HepG2 (cell line): Measurements from ENCODE around the gene RARG. TPM values are rescaled to one million over a fixed set of nuclear protein-coding genes. Genes with fewer than 3 reads are reported as not detected.

Experiments
- AKAP8 ChIP-seq: sonication (generic); formaldehyde crosslinking; IDR thresholded peaks from 2 replicates; pipeline ENCODE4 v1.5.1; 2020; ENCODE audit warnings: mild to moderate bottlenecking, missing genetic modification reagents
- ARNT ChIP-seq: fragments of 450-650 bp; IDR thresholded peaks from 2 replicates; pipeline ENCODE4 v1.6.1; 2017
- CSRNP2 ChIP-seq: sonication (generic); formaldehyde crosslinking; conservative IDR thresholded peaks from 2 replicates; pipeline ENCODE4 v1.8.0; 2022; ENCODE audit warnings: low read depth, missing genetic modification reagents
- E2F1 ChIP-seq: sonication (generic); formaldehyde crosslinking; IDR thresholded peaks from 2 replicates; pipeline ENCODE4 v1.5.0; 2020; ENCODE audit warnings: missing genetic modification reagents
- HDAC6 ChIP-seq: fragments of 200-600 bp; sonication (generic); IDR thresholded peaks from 2 replicates; pipeline ENCODE4 v1.7.0; 2017; ENCODE audit warnings: mild to moderate bottlenecking, antibody characterized with exemption, low read length, low read depth
- ISL2 ChIP-seq: sonication (generic); formaldehyde crosslinking; IDR thresholded peaks from 2 replicates; pipeline ENCODE4 v1.5.0; 2020; ENCODE audit warnings: missing genetic modification reagents
- KLF12 ChIP-seq: sonication (generic); formaldehyde crosslinking; IDR thresholded peaks from 2 replicates; pipeline ENCODE4 v1.4.0; 2020; ENCODE audit warnings: missing genetic modification reagents, borderline replicate concordance
- KLF9 ChIP-seq: IDR thresholded peaks from 2 replicates; pipeline ENCODE4 v1.6.1; 2016; ENCODE audit warnings: low read depth
- NFYC ChIP-seq: IDR thresholded peaks from 2 replicates; pipeline ENCODE4 v1.6.1; 2016; ENCODE audit warnings: missing genetic modification reagents, missing compliant biosample characterization
- RARG ChIP-seq: sonication (generic); formaldehyde crosslinking; IDR thresholded peaks from 2 replicates; pipeline ENCODE4 v1.4.0; 2020; ENCODE audit warnings: low read depth, mild to moderate bottlenecking, missing genetic modification reagents
- RFXAP ChIP-seq: sonication (generic); formaldehyde crosslinking; IDR thresholded peaks from 2 replicates; pipeline ENCODE4 v1.4.0; 2020; ENCODE audit warnings: missing genetic modification reagents, borderline replicate concordance
- SNAI1 ChIP-seq: sonication (generic); formaldehyde crosslinking; IDR thresholded peaks from 2 replicates; pipeline ENCODE4 v1.5.0; 2020; ENCODE audit warnings: mild to moderate bottlenecking, missing genetic modification reagents, borderline replicate concordance
- TCF7L2 ChIP-seq: IDR thresholded peaks from 2 replicates; pipeline ENCODE4 v1.6.1; 2011; ENCODE audit warnings: mild to moderate bottlenecking, low read depth, low read length, moderate library complexity
- THAP9 ChIP-seq: sonication (generic); formaldehyde crosslinking; IDR thresholded peaks from 2 replicates; pipeline ENCODE4; 2020; ENCODE audit warnings: missing genetic modification reagents, mild to moderate bottlenecking, borderline replicate concordance
- USF2 ChIP-seq, 2 experiments: sonication (generic) in 1 of 2; formaldehyde crosslinking in 1 of 2; IDR thresholded peaks; 2 replicates each; pipeline versions ENCODE4 v1.5.1 to v1.6.1; 2011 to 2020; ENCODE audit warnings: borderline replicate concordance in 1 of 2, low read depth in 1 of 2, low read length in 1 of 2, mild to moderate bottlenecking in 1 of 2, missing genetic modification reagents in 1 of 2, moderate library complexity in 1 of 2
- ZFP36L1 ChIP-seq: sonication (generic); formaldehyde crosslinking; IDR thresholded peaks from 2 replicates; pipeline ENCODE4 v1.8.0; 2022; ENCODE audit warnings: mild to moderate bottlenecking, missing genetic modification reagents, moderate library complexity
- ZNF335 ChIP-seq: sonication (generic); formaldehyde crosslinking; IDR thresholded peaks from 2 replicates; pipeline ENCODE4 v1.4.0; 2020; ENCODE audit warnings: missing genetic modification reagents
- ZNF432 ChIP-seq: sonication (generic); formaldehyde crosslinking; IDR thresholded peaks from 2 replicates; pipeline ENCODE4 v1.5.0; 2020; ENCODE audit warnings: missing genetic modification reagents, mild to moderate bottlenecking, borderline replicate concordance
- ZNF549 ChIP-seq: sonication (generic); formaldehyde crosslinking; IDR thresholded peaks from 2 replicates; pipeline ENCODE4 v1.5.0; 2020; ENCODE audit warnings: missing genetic modification reagents
- ZNF562 ChIP-seq: sonication (generic); formaldehyde crosslinking; IDR thresholded peaks from 2 replicates; pipeline ENCODE4 v1.8.0; 2022; ENCODE audit warnings: missing genetic modification reagents, borderline replicate concordance
- ZNF598 ChIP-seq: sonication (generic); formaldehyde crosslinking; IDR thresholded peaks from 2 replicates; pipeline ENCODE4 v1.5.1; 2020; ENCODE audit warnings: mild to moderate bottlenecking, missing genetic modification reagents, borderline replicate concordance
- ZNF816 ChIP-seq: sonication (generic); formaldehyde crosslinking; IDR thresholded peaks from 2 replicates; pipeline ENCODE4 v1.8.0; 2022; ENCODE audit warnings: missing genetic modification reagents, mild to moderate bottlenecking, borderline replicate concordance
- polyA plus RNA-seq, 8 experiments: library from polyadenylated mRNA; depleted of rRNA in 3 of 8; stranded (reverse) in 7 of 8; unstranded in 1 of 8; fragments of >200 nt; fragmentation: Illumina TruSeq in 4 of 8; extraction: Trizol in 4 of 8; gene quantifications; 2 replicates each; pipeline versions ENCODE4 v1.2.1 to v1.2.3, GENCODE V29; 2011 to 2016; ENCODE audit warnings: low read depth in 4 of 8, missing spikeins in 1 of 8, mixed read lengths in 1 of 8; ENCODE audit not compliant: insufficient read depth in 1 of 8
- total RNA-seq, 5 experiments: library from RNA; depleted of rRNA; stranded (reverse); fragments of >200 nt; fragmentation: Illumina TruSeq; extraction: Trizol; gene quantifications; 2 replicates each; pipeline ENCODE4 v1.2.3, GENCODE V29; 2016; ENCODE audit warnings: low read depth in 1 of 5

RARG gene
- total and polyA plus RNA-seq, 2 of the 13 experiments (the other 11 are each of a cell fraction or from before 2014, with no cell fraction given), result 0.77 to 1.5 TPM

GRCh38 chr12:53221203-53222080 lies 10.6 kb downstream of the RARG start (continued):
- no peak for TF ChIP-seq ZNF549 (CRISPR knock-in tag)
- no peak for TF ChIP-seq ZFP36L1 (CRISPR knock-in tag)
- no peak for TF ChIP-seq ARNT
- TF ChIP-seq RFXAP (CRISPR knock-in tag), result no peak
- no peak for TF ChIP-seq USF2 (IDR thresholded peaks at IDR 0.05; ENCODE audit: low read depth, low read length)
- no peak for TF ChIP-seq USF2 (CRISPR knock-in tag; IDR thresholded peaks at IDR 0.05; ENCODE audit: borderline replicate concordance)
- TF ChIP-seq ZNF598 (CRISPR knock-in tag), result peak; percentile 48; the same call in 1 of the 2 replicates
- no peak for TF ChIP-seq TCF7L2
- no peak for TF ChIP-seq ZNF562 (CRISPR knock-in tag)
- TF ChIP-seq ISL2 (CRISPR knock-in tag), result 0 out of 2 replicates have a peak, but pooled peaks have one; percentile 25
- TF ChIP-seq SNAI1 (CRISPR knock-in tag), result no peak
- TF ChIP-seq CSRNP2 (CRISPR knock-in tag), result no peak
- TF ChIP-seq ZNF335, result no peak
- TF ChIP-seq RARG (CRISPR knock-in tag), result no peak
- no peak for TF ChIP-seq HDAC6
- no peak for TF ChIP-seq ZNF432
- TF ChIP-seq THAP9 (CRISPR knock-in tag), result no peak; the same call in 1 of the 2 replicates
- TF ChIP-seq NFYC (CRISPR knock-in tag), result no peak
- peak; percentile 50; the same call in 1 of the 2 replicates for TF ChIP-seq E2F1
- TF ChIP-seq AKAP8 (CRISPR knock-in tag), result no peak
- TF ChIP-seq KLF12 (CRISPR knock-in tag), result no peak
- no peak for TF ChIP-seq ZNF816 (CRISPR knock-in tag)
- TF ChIP-seq KLF9, result no peak
